GM12891 (cell line): ENCODE results near the gene XDH.

Experiments used
- DNase-seq: peaks from one replicate; pipeline ENCODE4 v3.0.0; 2011; ENCODE audit warnings: low spot score; ENCODE audit not compliant: insufficient read length
- FAIRE-seq: peaks from 2 replicates; lab custom pipeline; 2011; peaks lifted over from hg19 to GRCh38; lab: Jason Lieb, UNC
- PAX5 ChIP-seq: IDR thresholded peaks from 2 replicates; pipeline ENCODE4 v1.6.1; 2011; ENCODE audit warnings: low read length, moderate library complexity, mild to moderate bottlenecking; ENCODE audit not compliant: insufficient read depth, severe bottlenecking
- POLR2A ChIP-seq: IDR thresholded peaks from 2 replicates; pipeline ENCODE4 v1.6.1; 2011; ENCODE audit warnings: low read depth, low read length, control low read depth
- POLR2AphosphoS5 ChIP-seq: IDR thresholded peaks from 2 replicates; pipeline ENCODE4 v1.6.1; 2011; ENCODE audit warnings: low read depth, low read length, control low read depth
- POU2F2 ChIP-seq: IDR thresholded peaks from 2 replicates; pipeline ENCODE4 v1.6.1; 2011; ENCODE audit warnings: low read depth, mild to moderate bottlenecking, control low read depth, low read length, moderate library complexity
- SPI1 ChIP-seq: IDR thresholded peaks from 2 replicates; pipeline ENCODE4 v1.6.1; 2011; ENCODE audit warnings: low read depth, low read length, control low read depth
- TAF1 ChIP-seq: IDR thresholded peaks from 2 replicates; pipeline ENCODE4 v1.6.1; 2011; ENCODE audit warnings: low read depth, low read length, control low read depth

XDH gene

DNA sequence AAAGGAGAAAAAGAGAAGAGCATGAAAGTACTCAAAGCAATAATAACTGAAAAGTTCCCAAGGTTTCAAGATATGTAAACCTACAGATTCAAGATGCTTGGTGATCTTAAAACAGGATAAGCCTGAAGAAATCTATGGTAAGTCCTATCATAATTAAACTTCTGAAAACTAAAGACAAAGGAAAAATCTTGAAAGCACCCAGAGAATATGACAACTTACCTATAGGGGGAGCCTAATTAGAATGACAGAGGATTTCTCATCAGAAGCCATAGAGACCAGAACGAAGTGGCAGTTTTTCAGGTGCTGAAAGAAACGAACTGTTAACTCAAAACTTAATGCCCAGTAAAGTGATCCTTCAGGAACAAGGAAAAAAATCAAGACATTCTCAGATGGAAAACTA is 59.7 kb downstream of the XDH start:
- TF ChIP-seq PAX5, result no peak
- no peak for TF ChIP-seq POLR2A
- no peak for TF ChIP-seq SPI1
- FAIRE-seq (no peak), DNase-seq (no peak)

DNA sequence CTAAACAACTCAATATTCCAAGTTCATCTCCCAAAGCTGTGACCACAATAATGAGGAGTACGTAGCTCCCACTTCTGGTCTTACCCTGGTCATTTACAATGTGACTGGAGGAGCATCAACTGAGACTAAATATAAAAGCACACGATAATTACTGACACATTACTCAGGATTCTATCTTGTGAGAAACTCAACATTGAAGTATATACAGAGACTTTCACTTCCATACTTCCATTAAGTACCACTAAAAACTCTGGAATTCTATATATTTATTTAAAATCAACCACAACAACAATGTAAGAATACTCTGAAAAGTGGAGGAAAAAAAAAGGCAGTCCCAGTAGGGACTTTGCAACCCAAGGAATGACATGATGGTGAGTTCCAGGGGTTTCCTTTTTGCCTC is 61.4 kb downstream of the XDH start:
- DNase-seq (no peak), FAIRE-seq (no peak)
- TF ChIP-seq SPI1 (no peak), POLR2AphosphoS5 (no peak), PAX5 (no peak), TAF1 (no peak), POLR2A (no peak), POU2F2 (no peak)

DNA sequence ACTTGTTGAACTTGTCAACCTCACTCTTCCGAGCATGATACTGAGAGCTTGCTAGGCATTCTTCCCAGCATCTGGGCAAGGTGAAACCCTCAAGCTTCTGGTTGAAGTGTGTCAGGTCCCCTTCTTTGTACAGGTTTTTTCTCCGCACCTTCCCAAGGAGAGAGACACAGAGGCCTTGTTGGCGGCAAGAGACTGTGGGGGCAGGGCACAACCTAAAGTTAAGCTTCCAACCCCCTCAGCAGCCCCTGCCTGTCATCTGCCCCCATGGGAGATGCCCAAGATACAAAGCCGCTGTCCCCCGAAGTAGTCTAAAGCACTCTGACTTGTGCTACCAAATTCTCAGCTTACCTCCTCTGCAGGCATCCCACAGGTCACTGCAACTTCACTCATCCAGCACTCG is 64.9 kb downstream of the XDH start:
- DNase-seq (no peak), FAIRE-seq (no peak)
- no peak for TF ChIP-seq POU2F2
- no peak for TF ChIP-seq TAF1
- TF ChIP-seq POLR2A, result no peak
- TF ChIP-seq SPI1, result no peak
- no peak for TF ChIP-seq PAX5
- TF ChIP-seq POLR2AphosphoS5, result no peak

DNA sequence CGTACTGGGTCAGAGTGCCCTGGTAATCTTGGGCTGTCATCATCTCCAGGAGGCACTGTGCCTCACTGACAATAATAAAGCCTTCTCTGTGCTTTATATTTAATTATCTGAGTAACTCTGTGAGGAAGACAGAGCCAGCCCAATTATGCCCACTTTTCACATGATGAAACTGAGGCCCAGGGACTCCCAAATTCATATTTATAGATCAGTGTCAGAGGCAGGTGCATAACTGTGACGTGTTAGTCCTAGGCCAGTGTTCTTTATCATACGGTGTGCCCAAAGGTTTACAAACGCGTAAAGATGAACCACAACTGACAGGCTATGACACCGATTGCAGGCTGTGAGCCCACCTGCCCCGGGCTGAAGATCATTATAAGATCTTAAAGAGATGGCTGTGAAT is 65.4 kb downstream of the XDH start:
- DNase-seq, result no peak
- no peak for TF ChIP-seq POU2F2
- no peak for TF ChIP-seq PAX5
- FAIRE-seq, result no peak

DNA sequence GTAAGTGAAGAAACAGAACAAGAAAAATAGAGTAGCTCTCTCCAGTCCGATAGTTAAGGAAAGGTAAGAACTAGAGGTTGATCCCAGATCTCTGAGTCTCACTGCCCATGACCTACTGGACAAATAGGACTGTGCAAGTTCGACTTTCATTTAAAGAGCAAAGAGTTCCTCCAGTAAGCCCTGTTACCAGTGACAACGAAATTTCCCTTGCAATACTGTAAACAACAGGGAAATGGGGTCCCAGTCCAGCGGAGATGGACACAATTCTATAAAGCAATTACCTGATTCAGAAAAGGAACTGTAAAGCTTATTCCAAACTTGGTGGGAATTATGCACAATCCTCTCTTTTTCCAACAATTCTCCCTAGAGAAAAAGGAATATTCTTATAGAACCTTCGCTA is 65.9 kb downstream of the XDH start:
- FAIRE-seq (no peak), DNase-seq (no peak)
- TF ChIP-seq POLR2A, result no peak
- no peak for TF ChIP-seq POLR2AphosphoS5
- no peak for TF ChIP-seq TAF1
- TF ChIP-seq SPI1, result no peak
- TF ChIP-seq POU2F2, result no peak
- no peak for TF ChIP-seq PAX5

DNA sequence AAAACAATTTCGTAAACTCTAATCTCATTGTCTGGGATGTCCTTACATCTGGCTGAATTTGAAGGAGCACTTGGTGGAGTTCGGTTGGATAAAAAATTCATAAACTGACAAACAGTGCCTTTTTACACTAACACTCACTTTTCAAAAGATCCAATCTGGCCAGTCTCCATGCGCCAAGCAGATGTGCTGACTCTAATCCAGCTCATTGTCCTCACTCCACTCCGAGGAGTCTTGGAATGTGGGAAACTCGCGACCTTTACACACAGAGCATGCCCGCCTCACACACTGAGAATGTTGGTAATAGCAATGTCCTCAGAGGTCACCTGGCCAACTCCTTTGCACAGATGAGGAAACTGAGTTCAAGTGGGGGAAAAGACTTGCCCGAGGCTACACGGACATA is 66.8 kb downstream of the XDH start:
- no peak for DNase-seq
- no peak for TF ChIP-seq PAX5
- FAIRE-seq, result no peak

DNA sequence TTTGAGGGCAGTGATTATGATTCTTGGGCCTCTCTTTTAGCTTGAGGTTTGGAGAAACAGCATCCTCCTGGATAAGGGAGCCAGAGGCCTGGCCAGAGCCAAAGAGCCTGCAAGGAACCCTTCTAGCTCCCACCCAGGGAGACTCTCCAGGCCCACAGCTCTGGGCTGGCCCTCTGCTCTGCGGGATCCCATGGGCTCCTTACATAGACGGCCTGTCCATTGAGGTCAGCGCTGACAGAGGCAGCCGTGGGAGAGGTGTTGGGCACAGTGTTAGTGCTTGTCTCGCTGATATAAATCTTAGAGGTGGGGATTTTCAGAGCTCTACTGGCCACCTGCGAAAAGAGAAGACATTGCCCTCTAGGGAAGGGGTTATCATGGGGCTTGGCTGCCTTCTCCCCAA is 67.2 kb downstream of the XDH start:
- TF ChIP-seq SPI1 (no peak), POLR2A (no peak), POLR2AphosphoS5 (no peak), POU2F2 (no peak), TAF1 (no peak), PAX5 (no peak)
- no peak for FAIRE-seq
- no peak for DNase-seq

DNA sequence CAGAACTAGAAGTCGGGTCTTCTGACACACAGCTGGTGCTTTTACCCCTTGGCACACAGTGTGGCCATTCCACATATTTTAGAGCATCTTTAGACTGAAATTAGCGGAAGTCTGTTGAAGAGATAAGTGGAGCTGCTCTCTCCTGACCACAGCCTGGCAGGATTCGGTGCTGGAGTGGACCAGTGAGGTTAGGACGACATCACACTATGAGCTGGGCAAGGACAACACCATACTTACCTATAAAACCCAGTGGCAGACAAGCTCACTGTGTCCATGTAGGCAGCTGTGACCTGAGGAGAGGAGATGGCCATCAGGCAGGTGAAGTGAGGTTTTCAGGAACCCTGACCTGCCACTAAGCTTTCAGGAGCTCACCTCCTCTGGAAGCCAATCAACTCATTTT is 70.1 kb downstream of the XDH start:
- DNase-seq (no peak), FAIRE-seq (no peak)
- no peak for TF ChIP-seq SPI1
- no peak for TF ChIP-seq POLR2A
- TF ChIP-seq PAX5, result no peak
- TF ChIP-seq POLR2AphosphoS5, result no peak
- TF ChIP-seq TAF1, result no peak
- no peak for TF ChIP-seq POU2F2

DNA sequence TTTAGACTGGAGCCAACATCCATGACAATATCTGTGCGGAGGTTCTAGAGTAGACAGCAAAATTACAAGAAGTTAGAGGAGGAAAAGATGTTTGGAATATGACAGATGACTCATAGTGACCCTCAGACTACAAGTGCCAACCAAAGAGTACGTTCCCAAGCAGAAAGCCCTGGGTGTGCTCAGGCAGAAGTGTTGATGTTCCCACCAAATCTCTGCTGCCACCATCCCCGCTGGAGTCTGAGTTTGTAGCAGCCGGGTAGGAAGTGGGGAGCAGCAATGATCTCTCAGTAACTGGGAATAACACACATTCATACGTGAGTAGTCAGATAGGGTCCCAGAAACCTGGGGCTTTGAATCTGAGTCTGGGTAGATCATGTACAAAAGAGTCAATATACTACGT is 73.2 kb downstream of the XDH start:
- TF ChIP-seq TAF1 (no peak), PAX5 (no peak), SPI1 (no peak), POLR2A (no peak), POU2F2 (no peak), POLR2AphosphoS5 (no peak)
- DNase-seq (no peak), FAIRE-seq (no peak)

DNA sequence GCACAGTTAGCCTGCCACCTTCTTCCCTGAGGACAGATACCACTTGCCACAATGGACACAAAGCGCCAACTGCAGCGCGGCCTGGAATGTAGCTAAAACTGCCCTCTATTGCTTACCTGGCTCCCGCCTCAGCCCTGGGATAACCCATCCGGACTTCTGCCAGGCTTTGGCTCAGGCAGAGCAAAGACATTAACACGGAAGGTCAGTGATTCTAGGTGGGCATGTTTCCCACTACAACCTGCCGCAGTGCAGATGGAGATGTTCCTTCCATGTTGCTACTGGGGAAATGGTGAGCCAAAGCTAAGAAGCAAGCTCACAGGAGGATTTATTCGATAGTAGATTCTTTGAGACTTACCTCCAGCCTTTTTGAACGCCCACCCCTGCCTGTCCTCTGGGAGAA is 74.8 kb downstream of the XDH start:
- TF ChIP-seq POLR2AphosphoS5, result no peak
- no peak for TF ChIP-seq SPI1
- TF ChIP-seq POLR2A, result no peak
- TF ChIP-seq TAF1, result no peak
- TF ChIP-seq POU2F2, result no peak
- no peak for TF ChIP-seq PAX5
- no peak for FAIRE-seq
- no peak for DNase-seq

DNA sequence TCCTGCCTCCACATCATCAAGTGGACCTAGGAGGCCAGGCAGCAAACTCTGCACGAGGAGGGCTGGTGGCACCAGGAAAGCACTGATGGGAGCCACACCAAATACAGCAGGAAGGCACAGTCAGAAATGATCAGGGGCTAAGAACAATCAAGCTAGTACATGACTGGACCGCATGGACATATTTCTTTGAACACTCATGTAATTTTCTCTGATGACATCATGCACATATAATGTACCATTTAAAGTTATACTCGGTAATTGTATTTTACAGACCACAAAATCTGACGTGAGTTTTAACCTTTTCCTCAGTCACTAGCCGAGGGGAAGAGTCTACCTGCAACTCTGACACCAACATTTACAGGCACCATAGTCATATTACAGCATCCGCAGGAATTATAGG is 76.7 kb downstream of the XDH start:
- DNase-seq, result no peak
- FAIRE-seq, result no peak

More for the DNA sequence above, 76.7 kb downstream of the XDH start:
- no peak for TF ChIP-seq SPI1
- no peak for TF ChIP-seq TAF1
- no peak for TF ChIP-seq POU2F2
- no peak for TF ChIP-seq POLR2AphosphoS5
- no peak for TF ChIP-seq POLR2A
- TF ChIP-seq PAX5, result no peak
